ENCODE results near the gene RBFA.

Gene RBFA

DNA sequence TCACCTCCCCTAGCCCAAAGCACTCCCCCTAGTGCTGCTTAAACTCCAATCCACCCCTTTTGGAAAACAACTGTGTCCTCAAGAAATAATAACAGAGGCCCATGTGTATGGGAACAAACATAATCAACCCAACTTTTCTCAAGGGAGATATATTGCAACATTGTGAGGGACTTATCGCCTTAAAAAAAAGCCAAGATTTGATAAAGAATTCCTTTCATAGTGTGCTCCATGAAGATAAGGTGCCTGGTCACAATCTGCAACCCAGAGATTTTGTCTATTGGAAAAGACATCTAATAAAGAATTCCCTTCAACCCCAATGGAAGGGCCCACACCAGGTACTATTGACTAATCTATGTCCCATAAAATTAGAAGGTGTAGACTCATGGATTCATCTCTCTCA is 4.5 kb upstream of the RBFA start:
- DNase-seq (ENCODE audit: low spot score) = no peak

- DNase-seq (ENCODE audit: low spot score) = peak; percentile 95
Observed at GRCh38 chr18:80033181-80034067, 810 bp upstream of the RBFA start.

- no peak for DNase-seq (ENCODE audit: low spot score)
Observed at GRCh38 chr18:80034852-80035406, 695 bp downstream of the RBFA start.

DNA sequence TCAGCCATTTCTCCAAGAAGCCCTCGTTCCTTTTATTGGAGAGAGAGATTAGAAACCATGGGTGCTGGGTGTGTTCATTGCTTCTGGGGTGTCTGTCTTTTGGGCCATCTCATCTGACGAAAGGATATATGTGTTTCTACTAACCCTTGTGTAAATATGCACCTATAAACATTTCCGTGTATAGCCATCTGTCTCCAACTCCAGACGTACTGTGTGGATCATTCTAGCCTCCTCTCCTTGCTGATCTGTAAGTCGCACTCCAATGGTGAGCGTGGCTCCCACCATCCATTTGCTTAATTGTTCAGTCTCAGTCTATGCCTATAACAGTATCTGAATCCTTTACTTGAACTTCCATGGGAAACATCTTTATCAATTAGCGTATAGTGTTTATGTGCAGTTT is 1.8 kb downstream of the RBFA start:
- no peak for DNase-seq (ENCODE audit: low spot score)

- DNase-seq (ENCODE audit: low spot score) = no peak
Observed at GRCh38 chr18:80037300-80037699, 3.1 kb downstream of the RBFA start.

DNA sequence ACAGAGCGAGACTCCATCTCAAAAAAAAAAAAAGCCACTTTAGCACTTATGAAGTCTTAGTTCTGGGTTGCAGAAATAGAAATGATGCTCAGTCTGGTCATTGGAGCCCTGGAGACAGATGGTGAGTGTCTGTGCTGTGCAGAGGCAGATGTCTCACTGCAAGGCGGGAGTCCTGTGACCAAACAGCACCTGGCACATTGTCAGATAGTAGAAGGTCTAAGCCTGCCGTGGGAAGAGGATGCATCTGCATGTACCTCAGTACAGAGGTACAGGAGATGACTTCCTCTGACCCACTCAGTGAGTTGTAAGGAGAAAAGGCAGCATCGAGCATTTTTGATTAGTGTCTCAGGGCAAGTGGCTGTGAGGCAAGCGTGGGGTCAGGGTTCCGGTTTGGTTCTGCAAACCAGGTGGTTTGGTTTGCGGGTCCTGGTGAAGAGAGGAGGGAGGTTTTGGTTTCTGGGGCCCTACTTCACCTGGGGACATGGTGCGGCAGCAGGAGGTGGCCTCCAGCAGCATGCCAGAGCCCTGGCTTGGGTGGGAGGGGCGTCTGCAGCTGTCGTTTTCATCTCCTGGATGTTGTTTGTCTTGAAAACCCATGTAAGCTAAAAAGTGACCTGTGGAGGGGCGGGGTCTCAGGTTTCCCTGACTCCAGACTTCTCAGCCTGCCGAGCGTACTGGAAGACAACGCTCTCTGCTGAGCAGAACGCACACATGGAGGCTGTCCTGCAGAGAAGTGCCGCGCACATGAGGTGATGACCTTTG is 3.8 kb downstream of the RBFA start:
- no peak for DNase-seq (ENCODE audit: low spot score)

DNA sequence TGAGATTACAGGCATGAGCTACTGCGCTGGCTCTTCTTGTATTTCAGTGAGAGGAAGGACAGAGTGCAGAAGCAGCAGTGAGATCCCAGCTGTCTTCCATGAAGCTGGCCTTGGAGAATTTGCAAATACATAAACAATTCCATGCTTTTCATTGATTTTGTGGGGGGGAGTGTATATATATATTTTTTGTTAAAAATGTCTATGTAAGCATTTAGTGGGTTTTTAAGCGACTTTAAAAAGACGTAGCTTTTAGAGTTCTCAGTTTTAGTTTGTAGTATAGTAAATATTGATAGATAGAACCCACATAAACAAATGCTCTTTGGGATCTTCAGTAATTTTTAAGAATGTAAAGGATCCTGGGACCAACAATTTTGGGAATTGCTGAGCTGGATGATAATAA is 6.3 kb downstream of the RBFA start:
- no peak for DNase-seq (ENCODE audit: low spot score)

GRCh38 chr18:80041424-80041823 is 7.2 kb downstream of the RBFA start:
- no peak for DNase-seq (ENCODE audit: low spot score)

- no peak for DNase-seq (ENCODE audit: low spot score)
Observed at GRCh38 chr18:80042785-80043184, 8.6 kb downstream of the RBFA start.

DNA sequence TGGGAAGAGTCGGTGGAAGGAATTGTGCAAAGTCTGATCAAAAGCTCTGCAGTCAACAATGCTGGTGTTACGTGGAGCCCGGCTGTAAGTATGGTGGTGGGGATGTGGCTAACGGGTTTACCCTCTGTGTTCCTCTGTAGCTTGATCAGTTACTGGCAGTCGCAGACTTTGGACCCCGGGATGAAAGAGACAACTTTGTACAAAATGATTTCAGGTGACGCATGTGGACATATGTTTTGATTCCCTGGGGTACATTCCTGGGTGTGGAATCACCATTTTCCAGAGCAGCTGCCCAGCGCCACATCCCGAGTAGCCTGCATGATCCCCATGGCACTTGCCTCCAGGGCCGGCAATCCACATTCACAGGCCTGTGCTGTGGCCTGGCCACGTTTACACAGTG is 9.8 kb downstream of the RBFA start:
- no peak for DNase-seq (ENCODE audit: low spot score)

DNA sequence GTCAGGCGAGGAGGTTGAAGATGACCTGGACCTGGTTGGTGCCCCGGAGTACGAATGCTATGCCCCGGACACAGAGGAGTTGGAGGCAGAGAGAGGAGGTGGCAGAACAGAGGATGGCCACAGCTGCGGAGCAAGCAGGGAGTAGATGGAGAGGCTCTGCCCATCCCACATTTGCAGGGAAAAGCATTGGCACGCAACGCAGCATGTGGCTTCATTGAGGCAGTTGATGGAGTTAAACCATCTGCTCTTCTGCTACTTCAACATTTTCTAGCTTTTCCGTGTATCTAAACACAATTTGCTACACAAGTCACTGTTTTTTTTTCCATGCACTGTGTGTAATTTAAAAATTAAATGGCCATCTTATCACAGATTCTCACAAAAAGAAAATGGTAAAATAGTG is 11.8 kb downstream of the RBFA start:
- no peak for DNase-seq (ENCODE audit: low spot score)

DNA sequence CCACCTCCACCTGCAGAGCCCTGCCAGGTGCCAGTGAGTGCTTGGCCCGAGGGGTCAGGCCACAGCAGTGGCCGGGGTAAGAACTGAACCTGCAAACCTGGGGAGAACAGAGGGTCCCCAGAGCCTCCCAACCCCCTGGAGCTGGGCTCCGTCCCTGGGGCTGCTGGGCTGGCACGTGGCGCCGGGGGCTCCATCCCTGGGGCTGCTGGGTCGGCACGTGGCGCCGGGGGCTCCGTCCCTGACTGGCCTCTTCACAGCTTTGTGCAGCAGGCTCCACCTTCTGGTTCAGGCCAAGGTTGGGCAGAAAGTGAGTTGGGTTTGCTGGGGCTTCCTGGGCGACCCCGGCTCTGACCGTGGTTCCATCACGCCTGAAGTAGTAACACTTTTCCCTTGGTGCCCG is 12.2 kb downstream of the RBFA start:
- DNase-seq (ENCODE audit: low spot score) = no peak

GRCh38 chr18:80046961-80047541 is 12.8 kb downstream of the RBFA start:
- no peak for DNase-seq (ENCODE audit: low spot score)

DNA sequence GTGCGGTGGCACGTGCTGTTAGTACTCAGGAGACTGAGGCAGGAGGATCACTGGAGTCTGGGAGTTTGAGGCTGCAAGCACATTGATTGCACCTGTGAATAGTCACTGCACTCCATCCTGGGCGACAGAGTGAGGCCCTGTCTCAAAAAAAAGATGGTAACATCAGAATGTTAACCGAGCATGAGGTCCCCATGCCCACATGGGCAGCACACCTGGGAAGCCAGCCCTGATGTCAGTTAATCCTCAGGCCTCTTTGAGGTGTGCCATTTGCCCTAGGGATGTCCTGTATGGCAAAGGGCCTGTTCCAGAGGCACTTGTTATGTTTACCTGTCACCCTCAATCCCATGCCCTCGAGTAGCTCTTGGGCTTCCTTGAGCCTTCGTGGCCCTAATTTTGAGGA is 16.6 kb downstream of the RBFA start:
- DNase-seq (ENCODE audit: low spot score) = no peak

GRCh38 chr18:80056095-80056494 is 21.9 kb downstream of the RBFA start:
- no peak for DNase-seq (ENCODE audit: low spot score)

GRCh38 chr18:80059945-80060344 is 25.7 kb downstream of the RBFA start:
- no peak for DNase-seq (ENCODE audit: low spot score)

- DNase-seq (ENCODE audit: low spot score) = no peak
Observed at GRCh38 chr18:80065705-80066104, 31.5 kb downstream of the RBFA start.

- no peak for DNase-seq (ENCODE audit: low spot score)
Observed at GRCh38 chr18:80067321-80067720, 33.1 kb downstream of the RBFA start.

GRCh38 chr18:80067897-80068296 is 33.7 kb downstream of the RBFA start:
- no peak for DNase-seq (ENCODE audit: low spot score)

- no peak for DNase-seq (ENCODE audit: low spot score)
Observed at GRCh38 chr18:80068571-80069272, 34.5 kb downstream of the RBFA start.

DNA sequence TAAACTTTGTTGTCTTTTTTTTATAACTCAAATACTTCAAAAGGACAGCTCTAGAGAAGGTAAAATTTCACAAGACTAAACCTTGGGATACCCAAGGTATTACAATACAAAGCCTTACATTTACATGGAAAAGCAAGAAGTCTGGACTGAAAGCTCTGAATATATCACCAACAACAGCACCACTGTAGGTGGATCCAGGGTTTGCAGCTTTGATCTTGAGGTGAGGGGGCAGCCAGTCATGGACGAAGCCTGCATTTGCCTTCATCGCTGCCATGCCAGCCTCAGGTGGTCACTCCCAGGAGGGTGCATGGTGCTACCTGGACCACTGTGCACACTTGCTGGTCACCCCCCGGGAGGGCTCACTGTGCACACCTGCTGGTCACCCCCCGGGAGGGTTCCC is 36.6 kb downstream of the RBFA start:
- no peak for DNase-seq (ENCODE audit: low spot score)

DNA sequence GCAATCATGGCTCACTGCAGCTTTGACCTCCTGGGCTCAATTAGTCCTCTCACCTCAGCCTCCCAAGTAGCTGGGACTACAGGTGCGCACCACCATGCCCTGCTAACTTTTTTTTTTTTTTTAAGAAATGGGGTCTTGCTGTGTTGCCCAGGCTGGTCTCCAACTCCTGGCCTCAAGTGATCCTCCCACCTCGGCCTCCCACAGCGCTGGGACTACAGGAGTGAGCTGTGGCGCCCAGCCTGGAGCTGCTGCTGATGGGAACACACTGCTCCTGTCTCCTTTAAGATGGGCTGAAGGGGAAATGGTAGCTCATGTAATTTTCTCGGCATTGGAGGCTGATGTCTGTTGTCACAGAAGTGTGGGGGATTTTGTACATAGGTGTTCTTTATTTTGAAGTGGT is 39.9 kb downstream of the RBFA start:
- DNase-seq (ENCODE audit: low spot score) = no peak

Measured in iPS-NIHi11 (cell line).